Body of pancreas (tissue), 4 donors: ENCODE measurements around the gene DUSP14.

ENCODE experiments used
- CTCF ChIP-seq, 7 experiments: fragments of 450-650 bp in 4 of 7; fragments of 200-600 bp in 3 of 7; sonication (generic) in 3 of 7; IDR thresholded peaks; one replicate each; pipeline ENCODE4 v1.5.1; 2016 to 2019; ENCODE audit warnings: antibody characterized with exemption in 7 of 7
- POLR2A ChIP-seq, 3 donors: fragments of 450-650 bp; IDR thresholded peaks; one replicate each; pipeline ENCODE4 v1.6.1; 2016; ENCODE audit warnings: antibody characterized with exemption in 3 of 3, mild to moderate bottlenecking in 2 of 3

- no peak for TF ChIP-seq POLR2A (IDR thresholded peaks at IDR 0.05)
- no peak for TF ChIP-seq CTCF (IDR thresholded peaks at IDR 0.05)
Observed at GRCh38 chr17:37446027-37446426, 43.7 kb upstream of the DUSP14 start.
